ENCODE results near the gene PSMB10. TPM values are rescaled to one million over a fixed set of nuclear protein-coding genes. Genes with fewer than 3 reads are reported as not detected.
A peak's percentile ranks its signal among the peaks of the same experiment; 100 is the strongest.

Gene PSMB10
- total RNA-seq, 1 experiment from 2014 or later: 41.0 TPM

GRCh38 chr16:67935402-67936123 is 1.1 kb downstream of the PSMB10 start:
- TF ChIP-seq SP1 (IDR thresholded peaks at IDR 0.05; ENCODE audit: low read depth): no peak; the same call in 1 of the 2 replicates
- TF ChIP-seq, protein P1, sequence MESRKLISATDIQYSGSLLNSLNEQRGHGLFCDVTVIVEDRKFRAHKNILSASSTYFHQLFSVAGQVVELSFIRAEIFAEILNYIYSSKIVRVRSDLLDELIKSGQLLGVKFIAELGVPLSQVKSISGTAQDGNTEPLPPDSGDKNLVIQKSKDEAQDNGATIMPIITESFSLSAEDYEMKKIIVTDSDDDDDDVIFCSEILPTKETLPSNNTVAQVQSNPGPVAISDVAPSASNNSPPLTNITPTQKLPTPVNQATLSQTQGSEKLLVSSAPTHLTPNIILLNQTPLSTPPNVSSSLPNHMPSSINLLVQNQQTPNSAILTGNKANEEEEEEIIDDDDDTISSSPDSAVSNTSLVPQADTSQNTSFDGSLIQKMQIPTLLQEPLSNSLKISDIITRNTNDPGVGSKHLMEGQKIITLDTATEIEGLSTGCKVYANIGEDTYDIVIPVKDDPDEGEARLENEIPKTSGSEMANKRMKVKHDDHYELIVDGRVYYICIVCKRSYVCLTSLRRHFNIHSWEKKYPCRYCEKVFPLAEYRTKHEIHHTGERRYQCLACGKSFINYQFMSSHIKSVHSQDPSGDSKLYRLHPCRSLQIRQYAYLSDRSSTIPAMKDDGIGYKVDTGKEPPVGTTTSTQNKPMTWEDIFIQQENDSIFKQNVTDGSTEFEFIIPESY (IDR thresholded peaks at IDR 0.05; ENCODE audit: extremely low read depth, insufficient replicate concordance, low read length): no peak
- no peak for TF ChIP-seq SRF (IDR thresholded peaks at IDR 0.05; ENCODE audit: low read depth)
- TF ChIP-seq ZFX (IDR thresholded peaks at IDR 0.05): peak; percentile 25; the same call in 1 of the 2 replicates
- TF ChIP-seq SIN3A (IDR thresholded peaks at IDR 0.05; ENCODE audit: low read depth): peak; percentile 93
- peak; percentile 99 for TF ChIP-seq MAX (IDR thresholded peaks at IDR 0.05)
- TF ChIP-seq, protein P2, sequence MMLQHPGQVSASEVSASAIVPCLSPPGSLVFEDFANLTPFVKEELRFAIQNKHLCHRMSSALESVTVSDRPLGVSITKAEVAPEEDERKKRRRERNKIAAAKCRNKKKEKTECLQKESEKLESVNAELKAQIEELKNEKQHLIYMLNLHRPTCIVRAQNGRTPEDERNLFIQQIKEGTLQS (IDR thresholded peaks at IDR 0.05): no peak
- TF ChIP-seq POLR2AphosphoS5 (IDR thresholded peaks at IDR 0.05; ENCODE audit: low read depth, low read length): peak; percentile 87
- peak; percentile 67 for TF ChIP-seq POLR2A (IDR thresholded peaks at IDR 0.05; ENCODE audit: borderline replicate concordance, extremely low read depth, insufficient read depth, insufficient read length)
- TF ChIP-seq REST (IDR thresholded peaks at IDR 0.05; ENCODE audit: low read depth): no peak
- no peak for TF ChIP-seq CTCF (IDR thresholded peaks at IDR 0.05 in 2 of 3, conservative IDR thresholded peaks at IDR 0.05 in 1 of 3; ENCODE audit: borderline replicate concordance in 1 of 3, insufficient read depth in 1 of 3, low read depth in 2 of 3, low read length in 2 of 3)
- TF ChIP-seq CBX3 (IDR thresholded peaks at IDR 0.05; ENCODE audit: low read depth): no peak
- peak; percentile 91 for TF ChIP-seq EGR1 (IDR thresholded peaks at IDR 0.05; ENCODE audit: low read depth)
- no peak for TF ChIP-seq ZNF274 (IDR thresholded peaks at IDR 0.05; ENCODE audit: low read depth, low read length)
- no peak for TF ChIP-seq FOSL1 (IDR thresholded peaks at IDR 0.05; ENCODE audit: low read depth)
- no peak for TF ChIP-seq JUND (IDR thresholded peaks at IDR 0.05)
- peak; percentile 8 for TF ChIP-seq TCF7L2 (IDR thresholded peaks at IDR 0.05; ENCODE audit: borderline replicate concordance, extremely low read depth, insufficient read depth, insufficient read length)
- TF ChIP-seq YY1 (IDR thresholded peaks at IDR 0.05; ENCODE audit: extremely low read depth, insufficient replicate concordance, low read depth, low read length): peak; percentile 72
- Histone ChIP-seq H4K20me1 (ENCODE audit: insufficient read depth) (no peaks in the 10 kb centered on the region), H3K9me3 (ENCODE audit: control insufficient read depth in 1 of 2, insufficient read depth in 1 of 2, low read depth in 1 of 2, low read length in 2 of 2) (no peaks in the 10 kb centered on the region), H3K4me2 (ENCODE audit: low read length) (peak overlapping the region; percentile 98), H3K27me3 (ENCODE audit: insufficient read depth, low read length) (no peaks in the 10 kb centered on the region), H3K79me2 (ENCODE audit: insufficient read depth, low read length) (peaks cover 33% of the 10 kb centered on the region), H3K4me3 (replicated peaks in 1 of 2; ENCODE audit: low read depth in 1 of 2, low read length in 2 of 2) (peak overlapping the region; percentile 70 to 82), H2AFZ (ENCODE audit: low read depth, low read length, poor library complexity, severe bottlenecking) (no peak overlapping the region), H3K36me3 (ENCODE audit: control insufficient read depth in 1 of 2, insufficient read depth in 2 of 2, low read length in 2 of 2) (peaks cover 0 to 8% of the 10 kb centered on the region in 2 experiments; a peak in 1 of 4 replicates), H3K4me1 (ENCODE audit: control insufficient read depth in 1 of 2, insufficient read depth in 2 of 2, low read length in 2 of 2) (peaks cover 3 to 30% of the 10 kb centered on the region in 2 experiments; a peak in 3 of 4 replicates), H3K9ac (ENCODE audit: low read length) (peak overlapping the region; percentile 85), H3K27ac (ENCODE audit: low read depth, low read length) (peak overlapping the region; percentile 83), H3K9me2 (ENCODE audit: insufficient read depth) (no peaks in the 10 kb centered on the region)
- ChIA-PET RAD21 (ENCODE audit: low non-redundant PET in 1 of 2, low total read pairs in 2 of 2, uncharacterized antibody in 2 of 2, unreplicated experiment in 2 of 2) (interaction anchor here in 1 of 2 experiments (1.0 kb wide), 1 partner anchor 149 kb away, joined by 3 read pairs; no protein-coding TSS in a partner anchor), CTCF (interaction anchor here (0.5 to 2.7 kb wide), 11 partner anchors 8 to 456 kb away, joined by 3 to 11 read pairs (median 3); partner anchors contain the start of genes ATP6V0D1 and LCAT), POLR2A (interaction anchor here (0.7 to 1.3 kb wide), 7 partner anchors 9 to 373 kb away, joined by 3 to 8 read pairs (median 3); partner anchors contain the start of genes CTCF, DDX28, DUS2 and GFOD2)
- intact Hi-C loops (cut with micrococcal nuclease): loop anchor here (5.0 to 10.0 kb wide), 2 partner anchors 118 to 411 kb away; partner anchors contain the start of gene RIPOR1
- ATAC-seq: peak; percentile 95
- peak; percentile 93 for DNase-seq (ENCODE audit: low read depth, low spot score)
- no TSS peak for BruUV-seq (replicated peaks)

Data from HCT116 (cell line).